SK-MEL-5 (cell line): ENCODE results near the gene SPTY2D1. TPM values are rescaled to one million over a fixed set of nuclear protein-coding genes. Genes with fewer than 3 reads are reported as not detected.

Experiments used
- DNase-seq: peaks from one replicate; pipeline ENCODE4 v3.0.0-alpha.2; 2016; ENCODE audit warnings: low read depth, low spot score
- in situ Hi-C: cut with HindIII; loops from 2 replicates; pipeline ENCODE4 v1.10.0; 2016; ENCODE audit warnings: low sequenced_read_pairs, high pct_unique_total_duplicates, low pct_unique_long_range_greater_than_20kb
- total RNA-seq: library from RNA; depleted of rRNA; stranded (reverse); fragments of >200 nt; shearing (Covaris generic); gene quantifications from 2 replicates; pipeline ENCODE4 v1.2.3, GENCODE V29; 2014; rRNA removed

SPTY2D1 gene
- total RNA-seq, 1 experiment from 2014 or later = 13.8 TPM

DNA sequence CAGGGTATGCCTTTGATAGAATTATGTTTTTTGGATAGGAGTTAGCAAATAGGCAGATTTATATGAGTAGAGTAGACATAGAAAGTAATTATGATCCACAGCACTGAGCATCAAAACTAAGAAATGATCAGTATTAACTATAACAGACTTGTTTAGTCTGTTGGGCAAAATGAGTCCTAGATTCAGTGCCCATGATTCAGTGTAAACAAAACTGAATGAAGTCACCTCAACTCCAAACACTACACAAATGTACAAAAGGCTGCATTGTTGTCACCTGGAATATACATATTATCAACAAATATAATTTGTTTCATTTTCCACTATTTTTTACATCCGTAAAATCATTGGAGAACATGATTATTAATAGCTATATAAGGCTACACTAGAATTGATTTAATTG is 52.3 kb downstream of the SPTY2D1 start:
- no peak for DNase-seq
- in situ Hi-C loops = no loop called here

DNA sequence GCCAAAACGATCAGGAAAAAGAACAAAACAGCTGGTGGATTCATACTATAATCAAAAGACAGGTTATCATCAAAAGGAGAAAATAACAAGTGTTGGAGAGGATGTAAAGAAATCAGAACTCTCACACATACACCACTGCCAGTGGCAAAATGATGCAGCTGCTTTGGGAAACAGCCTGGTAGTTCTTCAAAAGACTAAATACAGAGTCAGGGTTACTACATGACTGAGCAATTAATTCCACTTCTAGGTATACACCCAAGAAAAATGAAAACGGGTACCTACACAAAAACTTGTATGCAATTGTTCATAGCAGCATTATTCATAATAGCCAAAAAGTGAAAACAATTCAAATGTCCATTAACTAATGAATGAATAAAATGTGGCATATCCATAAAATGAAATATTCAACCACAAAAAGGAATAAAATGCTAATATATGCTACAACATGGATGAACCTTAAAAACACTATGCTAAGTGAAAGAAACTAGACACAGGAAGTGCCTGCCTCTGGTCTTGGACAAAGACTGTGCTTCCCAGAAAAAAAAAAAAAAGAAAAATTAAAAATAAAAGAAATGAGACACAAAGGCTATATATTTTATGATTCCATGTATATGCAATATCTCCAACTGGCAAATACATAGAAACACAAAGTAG is 53.9 kb downstream of the SPTY2D1 start:
- no peak for DNase-seq
- in situ Hi-C loops = no loop called here

DNA sequence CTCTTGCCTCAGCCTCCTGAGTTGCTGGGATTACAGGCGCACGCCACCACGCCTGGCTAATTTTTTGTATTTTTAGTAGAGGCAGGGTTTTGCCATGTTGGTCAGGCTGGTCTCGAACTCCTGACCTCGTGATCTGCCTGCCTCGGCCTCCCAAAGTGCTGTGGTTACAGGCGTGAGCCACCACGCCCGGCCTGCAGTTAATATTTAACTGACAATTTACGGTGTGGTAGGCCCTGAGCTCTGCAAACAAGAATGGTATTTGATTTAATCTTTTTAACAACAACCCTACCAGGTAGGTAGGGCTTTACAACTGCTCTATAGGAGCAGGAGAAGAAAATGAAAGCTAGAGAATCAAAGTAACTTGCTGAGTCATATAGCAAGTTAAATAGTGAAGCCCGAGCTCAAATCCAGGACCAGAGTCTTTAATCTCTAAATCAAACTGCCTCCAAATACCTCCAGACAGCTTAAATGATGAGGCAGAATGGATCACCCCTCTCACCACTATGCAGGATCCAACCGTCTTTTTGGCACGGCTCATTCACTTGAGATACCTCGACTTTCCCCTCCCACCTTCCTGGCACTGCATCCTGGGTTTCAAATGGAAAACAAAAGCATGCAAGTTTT is 55.1 kb downstream of the SPTY2D1 start:
- DNase-seq = no peak
- in situ Hi-C loops = no loop called here

DNA sequence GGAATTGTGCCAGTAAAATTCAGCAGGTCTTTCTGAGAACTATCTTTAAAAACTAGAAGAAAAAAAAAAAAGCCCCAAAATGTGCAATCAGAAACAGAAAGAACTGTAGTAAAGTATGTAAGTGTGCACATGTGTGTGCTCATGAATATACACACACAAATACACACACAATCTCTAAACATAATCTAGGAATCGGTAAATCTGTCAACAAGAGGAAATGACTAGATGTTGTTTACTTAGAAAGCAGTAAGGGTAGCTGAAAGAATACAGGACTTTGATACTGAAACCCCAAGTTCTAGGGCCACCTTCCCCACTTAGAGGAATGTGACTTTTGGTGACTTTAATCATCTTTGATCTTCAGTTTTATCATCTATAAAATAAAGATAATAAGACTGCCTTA is 58.8 kb downstream of the SPTY2D1 start:
- DNase-seq = no peak
- in situ Hi-C loops = no loop called here

DNA sequence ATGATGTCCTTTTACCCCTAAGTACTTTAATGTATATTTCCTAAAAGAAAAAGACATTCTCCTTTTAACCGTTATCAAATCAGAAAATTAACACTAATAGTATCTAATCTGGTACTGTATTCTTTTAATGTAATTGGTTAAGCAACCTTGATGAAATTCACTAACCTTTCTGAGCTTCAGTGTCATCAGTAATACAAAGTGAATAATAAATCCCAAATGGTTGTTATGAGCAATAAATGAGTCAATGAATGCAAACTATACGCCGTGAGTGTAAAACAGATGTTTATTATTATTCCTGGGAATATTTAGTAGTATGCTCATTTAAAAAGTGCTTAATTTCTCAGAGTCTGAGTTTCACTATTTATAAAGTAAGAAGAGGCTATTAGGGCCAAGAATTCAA is 67.1 kb downstream of the SPTY2D1 start:
- DNase-seq = no peak
- in situ Hi-C loops = no loop called here

DNA sequence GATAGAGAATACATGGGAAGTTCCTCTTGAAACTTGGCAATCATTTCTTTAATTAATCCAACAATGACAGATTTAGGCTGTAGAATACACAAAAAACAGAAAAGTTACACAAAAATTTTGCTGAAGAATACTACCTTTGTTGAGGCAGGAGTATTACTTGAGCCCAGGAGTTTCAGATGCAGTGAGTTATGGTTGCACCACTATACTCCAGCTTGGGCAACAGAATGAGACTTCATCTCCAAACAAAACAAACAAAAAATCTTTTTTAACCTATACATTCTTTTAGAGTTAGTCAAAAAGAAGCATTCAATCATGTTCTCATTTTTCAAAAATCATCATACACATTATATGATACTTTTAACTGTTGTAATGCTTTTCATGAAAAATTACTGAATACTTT is 67.7 kb downstream of the SPTY2D1 start:
- DNase-seq = no peak
- in situ Hi-C loops = no loop called here

DNA sequence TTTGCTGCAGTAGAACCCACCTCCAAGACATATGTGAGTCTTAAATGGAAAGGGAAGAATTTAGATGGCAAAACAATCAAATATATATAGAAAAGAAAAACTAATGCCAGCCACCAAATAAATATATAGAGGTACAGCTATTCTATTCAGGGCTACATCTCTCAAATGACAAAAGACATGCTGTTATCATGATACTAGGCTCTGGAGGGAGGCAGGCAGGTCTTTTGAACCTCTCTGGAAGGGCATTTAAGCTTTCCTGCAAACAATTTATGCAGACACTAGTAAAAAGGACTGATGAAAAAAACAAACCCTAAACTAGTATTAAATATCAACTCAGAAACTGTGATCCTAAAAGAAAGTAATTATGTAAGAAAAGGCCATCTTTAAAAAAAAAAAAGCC is 70.0 kb downstream of the SPTY2D1 start:
- in situ Hi-C loops = no loop called here
- no peak for DNase-seq

DNA sequence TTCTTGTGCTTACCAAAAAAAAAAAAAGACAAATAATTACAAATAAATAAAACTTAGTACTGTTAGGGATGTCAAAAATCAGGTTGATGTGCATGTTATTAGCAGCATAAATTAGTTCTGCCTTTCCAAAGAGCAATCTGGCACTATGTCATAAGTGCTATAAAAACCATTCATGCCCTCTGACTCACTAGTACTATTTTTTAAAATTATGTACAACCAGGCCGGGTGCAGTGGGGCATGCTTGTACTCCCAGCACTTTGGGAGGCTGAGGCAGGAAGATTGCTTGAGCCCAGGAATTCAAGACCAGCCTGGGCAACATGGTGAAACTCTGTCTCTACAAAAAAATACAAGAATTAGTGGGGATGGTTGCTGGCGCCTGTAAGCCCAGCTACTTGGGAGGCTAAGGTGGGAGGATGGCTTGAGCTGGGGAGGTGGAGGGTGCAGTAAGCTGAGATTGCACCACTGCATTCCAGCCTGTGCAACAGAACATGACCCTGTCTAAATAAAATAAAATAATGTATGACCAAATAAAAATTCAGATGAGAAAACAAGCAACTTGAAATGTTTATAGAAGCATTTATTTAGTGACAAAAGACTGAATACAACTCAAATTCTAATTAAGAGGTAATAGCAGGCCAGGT is 70.9 kb downstream of the SPTY2D1 start:
- in situ Hi-C loops = no loop called here
- no peak for DNase-seq

Other genes with a start within 250 kb of the SPTY2D1 start
- 1,308 and 1,481 TPM in 2 replicates for gene LDHA, start 239.8 kb downstream of the SPTY2D1 start, total RNA-seq
- gene LDHC, start 222.0 kb downstream of the SPTY2D1 start, total RNA-seq = not detected in 2 replicates
- not detected in 2 replicates for gene LDHAL6A, start 178.5 kb downstream of the SPTY2D1 start, total RNA-seq
- 139 and 161 TPM in 2 replicates for gene TSG101, start 107.4 kb downstream of the SPTY2D1 start, total RNA-seq
- gene UEVLD, start 45.6 kb downstream of the SPTY2D1 start, total RNA-seq = 30.2 and 34.2 TPM in 2 replicates
- 0.40 and 1.4 TPM in 2 replicates for gene MISFA, start 34.6 kb downstream of the SPTY2D1 start, total RNA-seq
- 5.0 and 5.3 TPM in 2 replicates for gene TMEM86A, start 64.4 kb upstream of the SPTY2D1 start, total RNA-seq
- not detected in 2 replicates for gene IGSF22, start 91.8 kb upstream of the SPTY2D1 start, total RNA-seq
- gene PTPN5, start 157.5 kb upstream of the SPTY2D1 start, total RNA-seq = not detected in 2 replicates